GM12801 (cell line): ENCODE measurements around the gene OR5H14.

Source experiments
- CTCF ChIP-seq: IDR thresholded peaks from one replicate; pipeline ENCODE4 v1.5.1; 2011; ENCODE audit warnings: control low read depth; ENCODE audit not compliant: insufficient read length; ENCODE audit errors: extremely low read depth

OR5H14 gene

GRCh38 chr3:98172621-98173020 is 25.3 kb downstream of the OR5H14 start:
- TF ChIP-seq CTCF, result no peak

DNA sequence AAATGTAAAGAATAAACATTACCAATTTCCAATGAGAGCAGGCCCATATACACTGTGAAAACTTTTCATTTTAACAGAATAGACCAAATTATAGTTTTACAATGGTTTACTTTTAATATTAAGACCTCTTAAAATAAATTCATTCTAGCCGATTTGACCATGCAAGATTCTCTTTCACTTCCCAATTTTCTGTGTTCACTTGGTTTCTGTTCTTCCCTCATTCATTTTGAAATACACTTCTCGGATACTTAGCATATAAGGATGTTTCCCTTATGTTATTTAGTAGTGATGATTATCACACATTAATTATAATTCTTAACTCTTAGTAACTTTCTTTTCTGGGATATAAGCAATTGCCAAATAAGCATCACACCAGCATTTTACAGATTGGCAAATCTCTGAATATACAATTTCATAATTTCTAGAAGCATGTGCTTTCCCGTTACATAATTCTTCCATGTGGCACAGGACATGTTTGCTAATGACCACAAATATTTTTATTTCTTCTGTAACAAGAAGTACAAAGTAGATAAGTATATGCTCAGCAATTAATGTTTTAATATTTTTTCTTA is 33.1 kb downstream of the OR5H14 start:
- TF ChIP-seq CTCF, result no peak

GRCh38 chr3:98182196-98182595 is 34.9 kb downstream of the OR5H14 start:
- no peak for TF ChIP-seq CTCF

DNA sequence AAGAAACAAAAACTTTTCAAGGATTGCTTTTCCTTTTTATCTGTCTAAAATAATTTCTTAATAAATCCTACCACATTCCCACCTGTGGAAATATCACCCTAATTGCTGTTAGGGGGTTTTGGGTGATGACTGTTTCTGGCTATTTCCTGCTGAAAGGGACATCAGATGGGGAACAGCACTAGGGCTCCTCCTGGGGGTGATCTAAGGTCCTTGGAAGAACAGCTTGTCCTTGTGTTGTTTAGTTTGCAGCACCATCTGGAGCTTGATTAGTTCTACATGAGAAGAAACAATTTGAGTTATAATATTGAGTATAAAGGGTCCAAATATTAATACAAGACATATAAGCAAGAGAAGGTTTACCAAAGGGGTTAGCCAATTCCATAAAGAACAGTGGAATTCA is 37.9 kb downstream of the OR5H14 start:
- TF ChIP-seq CTCF, result no peak

GRCh38 chr3:98188545-98188944 is 41.3 kb downstream of the OR5H14 start:
- TF ChIP-seq CTCF, result no peak

DNA sequence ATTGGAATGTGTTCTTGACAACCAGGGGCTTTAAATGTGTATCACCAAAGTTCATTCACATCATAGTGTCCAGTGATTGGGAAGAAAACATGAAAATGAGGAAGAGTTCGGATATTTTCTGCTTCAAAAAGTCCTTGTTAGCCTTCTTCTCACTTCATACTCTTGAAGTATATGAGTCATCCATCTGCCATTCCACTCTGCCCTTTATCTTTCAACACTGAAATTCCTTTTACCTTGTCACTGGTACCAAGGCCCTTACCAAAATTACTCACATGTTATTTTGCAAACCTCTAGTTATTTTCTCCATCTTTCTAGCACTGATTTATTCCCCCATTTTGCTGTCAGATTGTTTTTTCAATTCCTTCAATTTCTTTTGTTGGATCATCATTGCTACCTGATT is 51.7 kb downstream of the OR5H14 start:
- TF ChIP-seq CTCF, result no peak
